ENCODE data around the gene RAP1GDS1.

DNA sequence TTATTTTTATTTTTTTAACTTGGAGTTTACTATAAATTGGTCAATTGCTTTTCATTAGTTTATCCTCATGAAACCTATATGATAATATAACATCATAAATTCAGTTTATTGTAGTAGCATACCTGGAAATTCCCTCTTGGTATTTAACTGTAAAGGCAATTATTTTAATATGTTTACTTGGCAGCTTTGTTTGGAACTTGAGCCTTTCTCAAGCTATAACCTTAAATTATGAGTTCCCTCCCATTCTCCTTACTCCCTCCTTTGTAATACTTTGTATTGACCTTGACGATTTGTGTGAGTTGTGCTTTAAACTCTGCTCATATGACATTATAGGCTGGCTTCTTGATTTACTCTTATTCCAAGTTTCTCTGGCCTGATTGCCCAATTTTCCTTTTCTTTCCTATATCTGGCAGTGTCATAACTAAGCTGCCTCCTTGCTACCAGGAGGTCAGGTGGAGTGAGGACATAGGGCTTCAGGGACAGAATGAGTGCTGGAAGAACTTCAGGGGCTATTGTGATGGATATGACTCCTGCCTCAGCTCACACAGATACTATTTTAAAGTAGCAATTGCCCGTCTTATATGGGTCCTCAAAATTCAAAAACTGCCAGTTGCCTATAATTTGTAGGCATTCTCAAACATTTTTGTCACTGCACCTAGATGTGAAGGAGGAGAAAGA lies 77.7 kb downstream of the RAP1GDS1 start:
- TF ChIP-seq, protein P1, sequence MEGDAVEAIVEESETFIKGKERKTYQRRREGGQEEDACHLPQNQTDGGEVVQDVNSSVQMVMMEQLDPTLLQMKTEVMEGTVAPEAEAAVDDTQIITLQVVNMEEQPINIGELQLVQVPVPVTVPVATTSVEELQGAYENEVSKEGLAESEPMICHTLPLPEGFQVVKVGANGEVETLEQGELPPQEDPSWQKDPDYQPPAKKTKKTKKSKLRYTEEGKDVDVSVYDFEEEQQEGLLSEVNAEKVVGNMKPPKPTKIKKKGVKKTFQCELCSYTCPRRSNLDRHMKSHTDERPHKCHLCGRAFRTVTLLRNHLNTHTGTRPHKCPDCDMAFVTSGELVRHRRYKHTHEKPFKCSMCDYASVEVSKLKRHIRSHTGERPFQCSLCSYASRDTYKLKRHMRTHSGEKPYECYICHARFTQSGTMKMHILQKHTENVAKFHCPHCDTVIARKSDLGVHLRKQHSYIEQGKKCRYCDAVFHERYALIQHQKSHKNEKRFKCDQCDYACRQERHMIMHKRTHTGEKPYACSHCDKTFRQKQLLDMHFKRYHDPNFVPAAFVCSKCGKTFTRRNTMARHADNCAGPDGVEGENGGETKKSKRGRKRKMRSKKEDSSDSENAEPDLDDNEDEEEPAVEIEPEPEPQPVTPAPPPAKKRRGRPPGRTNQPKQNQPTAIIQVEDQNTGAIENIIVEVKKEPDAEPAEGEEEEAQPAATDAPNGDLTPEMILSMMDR (IDR thresholded peaks at IDR 0.05; ENCODE audit: insufficient read depth, low read length) = no peak
- TF ChIP-seq, protein P2, sequence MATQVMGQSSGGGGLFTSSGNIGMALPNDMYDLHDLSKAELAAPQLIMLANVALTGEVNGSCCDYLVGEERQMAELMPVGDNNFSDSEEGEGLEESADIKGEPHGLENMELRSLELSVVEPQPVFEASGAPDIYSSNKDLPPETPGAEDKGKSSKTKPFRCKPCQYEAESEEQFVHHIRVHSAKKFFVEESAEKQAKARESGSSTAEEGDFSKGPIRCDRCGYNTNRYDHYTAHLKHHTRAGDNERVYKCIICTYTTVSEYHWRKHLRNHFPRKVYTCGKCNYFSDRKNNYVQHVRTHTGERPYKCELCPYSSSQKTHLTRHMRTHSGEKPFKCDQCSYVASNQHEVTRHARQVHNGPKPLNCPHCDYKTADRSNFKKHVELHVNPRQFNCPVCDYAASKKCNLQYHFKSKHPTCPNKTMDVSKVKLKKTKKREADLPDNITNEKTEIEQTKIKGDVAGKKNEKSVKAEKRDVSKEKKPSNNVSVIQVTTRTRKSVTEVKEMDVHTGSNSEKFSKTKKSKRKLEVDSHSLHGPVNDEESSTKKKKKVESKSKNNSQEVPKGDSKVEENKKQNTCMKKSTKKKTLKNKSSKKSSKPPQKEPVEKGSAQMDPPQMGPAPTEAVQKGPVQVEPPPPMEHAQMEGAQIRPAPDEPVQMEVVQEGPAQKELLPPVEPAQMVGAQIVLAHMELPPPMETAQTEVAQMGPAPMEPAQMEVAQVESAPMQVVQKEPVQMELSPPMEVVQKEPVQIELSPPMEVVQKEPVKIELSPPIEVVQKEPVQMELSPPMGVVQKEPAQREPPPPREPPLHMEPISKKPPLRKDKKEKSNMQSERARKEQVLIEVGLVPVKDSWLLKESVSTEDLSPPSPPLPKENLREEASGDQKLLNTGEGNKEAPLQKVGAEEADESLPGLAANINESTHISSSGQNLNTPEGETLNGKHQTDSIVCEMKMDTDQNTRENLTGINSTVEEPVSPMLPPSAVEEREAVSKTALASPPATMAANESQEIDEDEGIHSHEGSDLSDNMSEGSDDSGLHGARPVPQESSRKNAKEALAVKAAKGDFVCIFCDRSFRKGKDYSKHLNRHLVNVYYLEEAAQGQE (IDR thresholded peaks at IDR 0.05; ENCODE audit: insufficient replicate concordance, low read depth) = no peak
